ENCODE measurements around the gene PPP1R14D.

GRCh38 chr15:40854161-40854560, 25.7 kb upstream of the PPP1R14D start:
- TF ChIP-seq CTCF (tag by site-specific recombination; IDR thresholded peaks at IDR 0.05) (no peak), ZBTB26 (tag by site-specific recombination; optimal IDR thresholded peaks at IDR 0.05) (no peak), ZBTB49 (tag by site-specific recombination; IDR thresholded peaks at IDR 0.05; ENCODE audit: low read depth) (no peak), REST (tag by site-specific recombination; IDR thresholded peaks at IDR 0.05) (no peak), PRDM2 (tag by site-specific recombination; IDR thresholded peaks at IDR 0.05; ENCODE audit: borderline replicate concordance) (no peak)

Measured in HEK293 (cell line).